ENCODE results near the gene ZNF334. TPM values are rescaled to one million over a fixed set of nuclear protein-coding genes. Genes with fewer than 3 reads are reported as not detected.

ZNF334 gene
- 0.66 and 0.94 TPM in 2 replicates for total RNA-seq (2014; rRNA removed; shearing (Covaris generic))
- polyA plus RNA-seq (2014; cell fraction: nucleus; rRNA removed), result 0.95 and 2.3 TPM in 2 replicates

DNA sequence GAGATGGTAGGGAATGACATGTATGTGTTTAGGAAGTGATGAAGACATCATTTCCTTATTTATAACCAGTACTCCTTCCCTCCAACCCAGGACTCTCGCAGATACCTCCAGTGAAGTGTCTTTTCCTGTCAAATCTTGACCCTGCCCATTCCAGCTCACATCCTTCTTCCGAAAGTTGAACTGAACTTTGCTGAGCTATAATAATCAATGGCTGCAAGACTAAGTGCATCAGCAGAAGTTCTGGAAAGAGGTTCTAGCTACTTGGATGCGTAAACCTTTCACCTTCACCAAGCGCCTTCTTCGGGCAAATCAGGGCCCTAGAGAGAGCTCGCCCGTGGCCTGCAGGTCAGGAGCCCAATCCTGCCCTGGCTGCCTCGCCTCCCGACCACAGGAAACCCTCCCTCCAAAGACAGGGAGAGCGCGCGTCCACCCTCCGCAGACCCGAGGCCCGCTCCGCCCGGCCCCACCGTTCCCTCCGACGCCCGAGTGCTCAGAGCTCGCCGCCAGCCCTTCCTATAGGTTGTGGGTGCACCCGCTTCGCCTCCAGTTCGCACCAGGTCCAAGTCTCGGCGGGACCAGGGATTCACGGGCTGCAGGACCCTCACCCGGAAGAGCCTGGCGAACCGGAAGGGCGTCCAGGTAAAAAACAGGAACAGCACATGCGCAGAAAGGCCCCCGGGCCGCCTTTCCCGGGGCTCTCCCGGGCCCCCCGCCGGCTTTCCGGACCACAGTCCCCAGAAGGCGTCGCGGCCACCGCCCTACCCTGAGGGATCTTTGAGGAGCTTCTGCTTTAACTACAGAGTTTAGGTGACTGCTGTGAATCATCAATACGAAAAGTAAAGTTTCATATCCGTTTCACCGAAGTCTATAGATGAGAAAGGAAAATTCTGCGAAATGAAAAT is at the start of gene ZNF334:
ZNF334 (minus strand) TSS at position 617 of the 902 bp plus-strand sequence. CDS start 1,457 bp downstream, outside the sequence.
- peak; percentile 11 for DNase-seq (ENCODE audit: extremely low read depth, low read depth)

DNA sequence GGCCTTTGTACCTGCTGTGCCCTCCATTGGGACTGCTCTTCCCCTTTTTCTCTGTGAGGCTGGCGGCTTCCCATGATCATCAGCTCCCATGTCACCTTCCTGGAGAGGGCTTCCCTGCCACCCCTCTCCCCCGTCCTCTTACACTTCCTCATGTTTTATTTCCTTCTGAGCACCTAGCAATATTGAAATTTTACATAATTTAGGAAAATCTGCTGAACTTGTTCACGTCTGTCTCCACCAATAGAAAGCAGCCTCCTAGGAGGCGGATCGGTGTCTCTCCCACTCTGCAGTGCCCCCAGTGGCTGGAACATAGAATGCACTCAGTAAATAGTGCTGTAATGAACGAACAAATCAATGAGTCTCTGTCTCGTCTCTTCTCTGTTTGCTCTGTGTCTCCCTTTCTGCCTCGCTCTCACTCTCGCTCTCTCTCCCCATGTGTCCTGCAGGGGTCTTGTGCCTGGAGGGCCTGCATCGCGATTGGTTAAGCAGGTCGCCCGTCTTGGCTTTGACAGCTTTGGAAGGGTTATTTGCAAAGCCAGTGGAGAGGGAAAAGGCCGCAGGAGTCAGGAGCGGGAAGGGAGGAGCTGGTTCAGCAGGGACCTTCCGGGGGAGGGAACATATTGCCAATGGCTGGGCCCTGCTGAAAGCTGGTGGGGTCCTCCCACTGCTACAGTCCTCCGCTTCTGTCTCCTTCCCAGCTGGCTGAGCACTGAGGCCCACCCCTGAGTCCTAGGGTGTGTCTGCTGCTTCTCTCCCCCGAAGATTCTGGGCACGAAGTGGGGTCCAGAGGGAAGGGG is 49.2 kb upstream of the ZNF334 start:
- DNase-seq (ENCODE audit: extremely low read depth, low read depth), result peak; percentile 66

- no peak for DNase-seq (ENCODE audit: extremely low read depth, low read depth)
Measured at GRCh38 chr20:46562009-46562372, 48.6 kb upstream of the ZNF334 start.

DNA sequence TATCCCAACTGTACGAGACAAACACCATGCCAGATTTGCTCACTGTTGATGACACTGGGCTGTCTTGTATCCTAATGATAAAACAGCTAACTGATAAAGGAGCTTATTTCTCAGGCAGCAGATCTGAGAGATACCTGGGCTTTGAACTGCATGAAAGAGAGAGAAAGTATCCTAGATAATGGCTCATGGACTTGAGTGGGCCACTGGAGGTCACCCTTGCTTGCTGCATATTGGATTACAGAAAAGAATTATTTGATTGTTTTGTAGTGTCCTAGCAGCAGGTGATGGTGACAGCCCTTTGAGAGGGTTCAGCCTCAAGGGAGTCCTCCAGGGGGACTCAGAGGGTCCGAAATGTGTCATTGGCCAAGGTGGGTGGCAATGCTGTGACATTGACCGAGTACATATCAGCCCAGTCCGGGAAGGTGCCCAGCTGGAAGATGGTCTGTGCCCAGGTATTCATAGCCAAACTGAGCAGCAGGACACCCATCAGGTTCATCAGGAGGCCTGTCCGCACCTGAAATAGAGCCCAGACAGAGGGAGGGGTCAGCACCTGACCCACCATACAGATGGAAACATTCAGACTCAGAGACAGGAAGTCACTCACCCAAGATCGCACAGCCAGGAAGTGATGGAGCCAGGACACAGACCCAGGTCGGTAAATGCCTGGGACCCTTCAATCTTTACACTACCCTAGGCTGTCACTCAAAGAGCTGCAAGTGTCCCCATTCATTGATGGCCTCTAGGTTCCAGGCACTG is 46.5 kb upstream of the ZNF334 start:
- no peak for DNase-seq (ENCODE audit: extremely low read depth, low read depth)

DNA sequence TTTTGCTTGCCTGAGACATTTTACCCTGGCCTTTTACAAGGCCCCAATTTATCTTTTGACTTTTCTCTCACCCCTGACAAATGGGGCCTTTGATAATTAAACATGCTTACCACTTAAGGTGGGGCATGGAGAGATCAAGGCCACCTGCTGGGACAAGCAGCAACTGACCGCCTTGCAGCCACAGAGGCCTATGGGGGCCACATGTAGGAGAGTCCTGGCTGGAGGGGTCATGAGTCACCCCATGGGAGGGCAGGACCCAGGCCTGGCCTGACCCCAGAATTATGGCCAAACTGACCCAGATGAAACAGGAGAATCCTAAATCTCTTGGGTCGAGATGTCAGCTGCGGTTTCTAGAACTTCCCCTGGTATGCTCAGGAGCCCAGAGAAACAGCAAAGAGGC is 45.6 kb upstream of the ZNF334 start:
- DNase-seq (ENCODE audit: extremely low read depth, low read depth), result no peak

DNA sequence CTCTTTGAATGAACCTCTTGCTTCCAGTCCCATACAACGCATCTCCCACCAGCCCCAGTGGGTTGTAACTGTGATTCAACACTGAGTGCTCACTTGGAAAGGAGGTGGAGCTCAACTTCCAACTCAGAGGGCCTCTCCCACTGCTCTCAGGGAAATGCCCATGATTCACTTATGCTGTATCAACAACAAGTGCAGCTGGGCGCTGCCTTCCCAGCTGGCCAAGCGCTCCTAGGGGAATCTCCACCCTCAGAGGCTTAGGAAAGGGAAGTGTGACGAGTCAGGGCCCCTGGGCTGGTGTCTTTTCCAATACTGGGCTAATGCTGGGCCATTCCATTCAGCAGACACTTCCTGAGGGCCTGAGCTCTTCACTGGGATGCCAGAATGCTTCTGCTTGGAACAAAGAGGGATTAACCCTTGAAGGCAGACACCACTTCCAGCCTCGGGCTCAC is 45.2 kb upstream of the ZNF334 start:
- DNase-seq (ENCODE audit: extremely low read depth, low read depth), result peak; percentile 16

- no peak for DNase-seq (ENCODE audit: extremely low read depth, low read depth)
Measured at GRCh38 chr20:46557231-46557956, 44.0 kb upstream of the ZNF334 start.

DNA sequence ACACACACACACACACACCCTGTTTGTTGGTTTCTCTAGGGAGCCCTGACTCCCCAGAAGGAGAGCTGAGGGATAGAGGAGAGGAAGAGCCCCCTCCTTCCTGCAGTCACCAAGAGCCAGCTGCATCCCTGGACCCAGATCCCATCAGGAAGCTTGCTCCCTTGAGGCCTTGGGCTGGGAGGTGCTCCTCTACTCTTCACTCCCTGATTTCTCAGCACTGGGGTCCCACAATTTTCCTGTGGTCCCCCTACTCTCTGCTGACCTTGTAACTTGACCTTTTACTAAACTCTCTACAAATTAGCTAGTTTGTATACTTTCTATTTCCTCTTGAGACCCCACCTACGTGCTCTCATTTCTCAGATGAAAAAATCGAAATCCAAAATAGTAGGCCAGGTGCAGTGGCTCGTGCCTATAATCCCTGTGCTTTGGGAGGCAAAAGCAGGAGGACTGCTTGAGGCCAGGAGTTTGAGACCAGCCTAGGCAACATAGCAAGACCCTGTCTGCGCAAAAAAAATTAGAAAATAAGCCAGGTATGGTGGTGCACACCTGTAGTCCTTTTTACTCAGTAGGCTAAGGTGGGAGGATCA is 42.1 kb upstream of the ZNF334 start:
- no peak for DNase-seq (ENCODE audit: extremely low read depth, low read depth)

DNA sequence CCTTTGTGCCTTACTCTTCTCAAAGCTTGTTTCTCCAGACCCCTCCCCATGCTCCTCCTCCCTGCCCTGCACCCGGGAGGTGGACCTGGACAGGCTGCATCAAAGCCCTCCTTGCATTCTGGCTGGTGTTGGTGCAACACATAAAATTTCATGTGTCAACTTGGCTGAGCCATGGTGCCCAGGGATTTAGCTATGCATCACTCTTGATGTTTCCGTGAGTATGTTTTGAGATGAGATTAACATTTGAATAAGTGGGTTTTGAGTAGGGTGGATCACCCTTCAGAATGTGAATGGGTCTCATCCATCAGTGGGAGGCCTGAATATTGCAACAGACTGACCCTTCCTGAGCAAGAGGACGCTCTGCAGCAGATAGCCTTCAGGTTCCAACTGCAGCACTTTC is 41.5 kb upstream of the ZNF334 start:
- DNase-seq (ENCODE audit: extremely low read depth, low read depth), result no peak

GRCh38 chr20:46553926-46554325 is 40.6 kb upstream of the ZNF334 start:
- DNase-seq (ENCODE audit: extremely low read depth, low read depth), result no peak

- no peak for DNase-seq (ENCODE audit: extremely low read depth, low read depth)
Measured at GRCh38 chr20:46552460-46553420, 39.4 kb upstream of the ZNF334 start.

DNA sequence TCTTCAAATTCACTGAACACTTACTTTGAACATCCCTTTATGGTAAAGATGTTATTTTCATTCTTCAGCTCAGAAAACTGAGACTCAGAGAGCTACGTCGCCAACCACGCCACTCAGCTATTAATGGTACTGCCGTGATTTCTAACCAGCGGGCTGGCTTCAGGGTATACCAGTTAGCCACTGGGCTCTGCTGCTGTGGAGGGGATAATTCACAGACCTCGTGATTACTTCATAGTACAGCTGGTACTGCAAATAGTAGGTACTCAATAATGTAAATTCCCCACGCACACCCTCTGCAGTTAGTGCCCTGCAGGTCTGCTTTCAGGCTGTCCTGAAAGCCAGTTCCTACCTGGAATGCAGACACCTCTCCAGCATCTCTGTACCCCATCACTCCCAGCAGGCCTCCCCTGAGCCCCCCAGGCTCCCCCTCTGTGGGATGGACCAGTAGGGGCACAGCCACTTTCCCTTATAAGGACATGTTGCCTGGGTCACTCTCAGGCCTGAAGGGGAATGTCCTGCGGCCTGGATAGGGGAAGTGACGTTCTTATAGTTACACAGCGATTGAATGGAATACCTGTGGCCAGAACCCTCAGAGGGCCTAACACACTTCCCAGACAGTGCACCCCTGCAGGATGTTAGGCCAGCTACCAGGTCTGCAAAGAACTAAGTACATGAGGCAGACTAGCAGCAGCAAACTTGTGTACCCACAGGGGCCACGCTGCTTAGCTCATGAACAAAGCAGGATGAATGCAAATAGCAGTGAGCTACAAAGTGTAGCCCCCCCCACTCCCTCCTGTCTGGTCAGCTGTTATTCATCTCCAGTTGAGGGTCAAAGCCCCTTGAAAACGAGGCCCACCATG is 38.4 kb upstream of the ZNF334 start:
- no peak for DNase-seq (ENCODE audit: extremely low read depth, low read depth)

DNA sequence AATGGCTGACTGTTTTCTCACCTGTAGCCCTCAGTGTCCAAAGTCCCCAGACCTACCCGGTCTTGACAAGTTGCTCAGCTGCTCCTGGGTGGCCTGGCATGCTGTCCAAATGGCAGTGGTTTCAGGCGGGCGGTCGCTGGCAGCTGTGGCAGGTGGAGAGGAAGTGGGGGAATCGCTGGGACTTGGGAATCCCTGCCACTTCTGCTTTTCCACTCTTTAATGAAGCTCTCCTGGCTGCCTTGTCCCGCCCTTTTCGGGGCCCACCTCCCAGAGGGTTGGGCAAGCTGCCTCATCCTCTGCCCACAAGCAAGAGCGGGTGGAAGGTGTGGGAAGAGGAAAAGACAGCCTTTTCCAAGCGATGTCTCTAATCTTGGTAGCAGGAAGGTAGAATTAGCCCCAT is 37.1 kb upstream of the ZNF334 start, which contains the start of gene OCSTAMP:
OCSTAMP (minus strand) TSS at position 194 of the 400 bp plus-strand sequence; CDS start at position 100, 94 bp downstream.
- DNase-seq (ENCODE audit: extremely low read depth, low read depth), result no peak

- no peak for DNase-seq (ENCODE audit: extremely low read depth, low read depth)
Measured at GRCh38 chr20:46549188-46549972, 36.0 kb upstream of the ZNF334 start.

DNA sequence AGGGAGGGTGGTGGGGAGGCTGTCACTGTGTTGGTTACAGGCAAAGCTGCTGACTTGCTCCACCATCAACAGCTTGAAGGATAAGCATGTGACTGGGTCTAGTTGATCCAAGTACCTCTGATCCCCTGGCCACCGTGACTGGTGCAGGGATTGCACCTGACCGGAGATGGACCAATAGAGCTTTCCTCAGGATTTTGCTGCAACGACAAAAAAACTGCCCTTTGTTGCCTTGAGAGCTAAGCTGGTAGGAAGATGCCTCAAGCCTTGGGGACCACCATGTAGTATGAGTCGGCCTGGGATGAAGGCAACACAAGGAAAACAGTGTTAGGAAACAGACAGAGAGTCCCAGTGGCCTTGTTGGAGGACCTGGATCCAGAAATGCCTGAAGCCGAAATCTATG is 35.3 kb upstream of the ZNF334 start:
- DNase-seq (ENCODE audit: extremely low read depth, low read depth), result no peak

- DNase-seq (ENCODE audit: extremely low read depth, low read depth), result no peak
Measured at GRCh38 chr20:46547995-46548394, 34.6 kb upstream of the ZNF334 start.

GRCh38 chr20:46546936-46547335 is 33.6 kb upstream of the ZNF334 start:
- no peak for DNase-seq (ENCODE audit: extremely low read depth, low read depth)

All from NCI-H460 (cell line).